ENCODE results near the gene VMP1. TPM values are rescaled to one million over a fixed set of nuclear protein-coding genes. Genes with fewer than 3 reads are reported as not detected.
A peak's percentile ranks its signal among the peaks of the same experiment; 100 is the strongest.
"Not testable (repeated sequence)": the region's sequence is repeated elsewhere in the genome, so short reads cannot be mapped to it uniquely, and the experiment has no call there.

The VMP1 gene
- total and polyA plus RNA-seq, 4 experiments from 2014 or later = 52.9 to 113 (median 93.5) TPM

DNA sequence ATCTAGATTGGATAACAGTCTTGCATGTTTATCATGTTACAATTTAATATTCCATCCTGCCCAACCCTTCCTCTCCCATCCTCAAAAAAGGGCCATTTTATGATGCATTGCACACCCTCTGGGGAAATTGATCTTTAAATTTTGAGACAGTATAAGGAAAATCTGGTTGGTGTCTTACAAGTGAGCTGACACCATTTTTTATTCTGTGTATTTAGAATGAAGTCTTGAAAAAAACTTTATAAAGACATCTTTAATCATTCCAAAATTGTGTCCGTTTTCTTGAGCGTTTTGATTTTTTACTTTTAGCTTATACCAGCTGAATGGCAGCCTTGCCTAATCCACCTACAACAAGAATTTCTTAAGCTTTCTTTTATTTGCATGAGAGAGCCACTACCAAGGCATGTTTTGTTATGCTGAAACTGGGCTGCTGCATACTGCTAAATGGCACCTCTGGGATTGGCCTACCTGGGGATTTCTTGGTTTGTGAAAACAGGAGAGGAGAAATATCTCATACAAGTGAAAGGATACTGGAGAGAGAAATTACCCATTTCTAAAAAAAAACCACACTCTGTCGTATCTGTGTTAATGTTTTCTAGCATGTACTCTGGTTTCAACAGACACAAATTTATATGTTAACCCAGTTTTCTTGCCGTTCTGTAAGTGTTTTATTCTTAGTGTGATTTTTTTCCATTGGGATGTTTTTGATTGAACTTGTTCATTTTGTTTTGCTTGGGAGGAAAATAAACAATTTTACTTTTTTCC is 133.1 kb downstream of the VMP1 start:
- ChIA-PET CTCF (ENCODE audit: partially characterized antibody) (interaction anchor here (1.6 to 6.9 kb wide), 5 partner anchors 9 to 89 kb away, joined by 6 to 132 read pairs (median 28); no protein-coding TSS in a partner anchor), POLR2A (ENCODE audit: partially characterized antibody) (interaction anchor here (0.8 to 18.0 kb wide), 7 partner anchors 12 to 133 kb away, joined by 3 to 365 read pairs (median 29); partner anchors contain the start of genes PTRH2, RPS6KB1, TUBD1 and VMP1)
- H3K4me1 ChIP-seq (ENCODE audit: insufficient read depth, low read length) = peaks cover 43% of the 10 kb centered on the region
- H3K36me3 Mint-ChIP-seq = peaks cover 30 to 41% of the 10 kb centered on the region in 2 donors
- DNase-seq = peak; percentile 27 to 51 (median 29)
- H3K27ac ChIP-seq (ENCODE audit: low read depth, low read length) = peak overlapping the region; percentile 93
- no peaks in the 10 kb centered on the region for H3K9me3 ChIP-seq (ENCODE audit: control insufficient read depth in 1 of 2, low read length in 2 of 2)
- H3K4me3 ChIP-seq (ENCODE audit: low read length in 2 of 2) = peak overlapping the region; percentile 78 to 94
- H3K27me3 Mint-ChIP-seq = no peaks in the 10 kb centered on the region
- peak overlapping the region; percentile 94 to 100 (median 97) for H3K4me3 Mint-ChIP-seq
- H3K27ac Mint-ChIP-seq = peak overlapping the region; percentile 96 to 99 (median 98)
- H3K27me3 ChIP-seq (ENCODE audit: insufficient read depth, low read length) = no peaks in the 10 kb centered on the region
- no peaks in the 10 kb centered on the region for H3K36me3 ChIP-seq (ENCODE audit: insufficient read depth, low read length)
- peaks cover 0 to 2% (median 0%) of the 10 kb centered on the region in 8 donors for H3K9me3 Mint-ChIP-seq
- H3K4me1 Mint-ChIP-seq = peaks cover 30 to 74% (median 45%) of the 10 kb centered on the region in 4 donors
- intact Hi-C loops (cut with micrococcal nuclease) = no loop called here

DNA sequence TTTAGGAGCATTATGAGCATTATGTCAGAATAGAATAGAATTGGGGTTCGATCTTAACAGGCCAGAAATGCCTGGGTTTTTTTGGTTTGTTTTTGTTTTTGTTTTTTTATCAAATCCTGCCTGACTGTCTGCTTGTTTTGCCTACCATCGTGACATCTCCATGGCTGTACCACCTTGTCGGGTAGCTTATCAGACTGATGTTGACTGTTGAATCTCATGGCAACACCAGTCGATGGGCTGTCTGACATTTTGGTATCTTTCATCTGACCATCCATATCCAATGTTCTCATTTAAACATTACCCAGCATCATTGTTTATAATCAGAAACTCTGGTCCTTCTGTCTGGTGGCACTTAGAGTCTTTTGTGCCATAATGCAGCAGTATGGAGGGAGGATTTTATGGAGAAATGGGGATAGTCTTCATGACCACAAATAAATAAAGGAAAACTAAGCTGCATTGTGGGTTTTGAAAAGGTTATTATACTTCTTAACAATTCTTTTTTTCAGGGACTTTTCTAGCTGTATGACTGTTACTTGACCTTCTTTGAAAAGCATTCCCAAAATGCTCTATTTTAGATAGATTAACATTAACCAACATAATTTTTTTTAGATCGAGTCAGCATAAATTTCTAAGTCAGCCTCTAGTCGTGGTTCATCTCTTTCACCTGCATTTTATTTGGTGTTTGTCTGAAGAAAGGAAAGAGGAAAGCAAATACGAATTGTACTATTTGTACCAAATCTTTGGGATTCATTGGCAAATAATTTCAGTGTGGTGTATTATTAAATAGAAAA is 133.8 kb downstream of the VMP1 start:
- POLR2A ChIA-PET (ENCODE audit: partially characterized antibody) = interaction anchor here (0.8 to 18.0 kb wide), 8 partner anchors 12 to 222 kb away, joined by 4 to 365 read pairs (median 30); partner anchors contain the start of genes CLTC, PTRH2, RPS6KB1 and TUBD1
- peak overlapping the region; percentile 93 for H3K27ac ChIP-seq (ENCODE audit: low read depth, low read length)
- H3K9me3 ChIP-seq (ENCODE audit: control insufficient read depth in 1 of 2, low read length in 2 of 2); H3K9me3 Mint-ChIP-seq; H3K27me3 ChIP-seq (ENCODE audit: insufficient read depth, low read length); H3K27me3 Mint-ChIP-seq; H3K36me3 ChIP-seq (ENCODE audit: insufficient read depth, low read length); intact Hi-C loops (cut with micrococcal nuclease): not testable (repeated sequence)
- CTCF ChIA-PET (ENCODE audit: partially characterized antibody) = interaction anchor here (1.6 to 6.9 kb wide), 5 partner anchors 8 to 90 kb away, joined by 5 to 132 read pairs (median 28); no protein-coding TSS in a partner anchor
- H3K36me3 Mint-ChIP-seq = peaks cover 30 to 41% of the 10 kb centered on the region in 2 donors
- peak; percentile 31 to 70 (median 37) for DNase-seq
- peaks cover 48% of the 10 kb centered on the region for H3K4me1 ChIP-seq (ENCODE audit: insufficient read depth, low read length)
- peak overlapping the region; percentile 96 to 99 (median 98) for H3K27ac Mint-ChIP-seq
- peak overlapping the region; percentile 94 to 100 (median 97) for H3K4me3 Mint-ChIP-seq
- H3K4me1 Mint-ChIP-seq = peaks cover 35 to 81% (median 51%) of the 10 kb centered on the region in 4 donors
- peak overlapping the region; percentile 78 to 94 for H3K4me3 ChIP-seq (ENCODE audit: low read length in 2 of 2)

DNA sequence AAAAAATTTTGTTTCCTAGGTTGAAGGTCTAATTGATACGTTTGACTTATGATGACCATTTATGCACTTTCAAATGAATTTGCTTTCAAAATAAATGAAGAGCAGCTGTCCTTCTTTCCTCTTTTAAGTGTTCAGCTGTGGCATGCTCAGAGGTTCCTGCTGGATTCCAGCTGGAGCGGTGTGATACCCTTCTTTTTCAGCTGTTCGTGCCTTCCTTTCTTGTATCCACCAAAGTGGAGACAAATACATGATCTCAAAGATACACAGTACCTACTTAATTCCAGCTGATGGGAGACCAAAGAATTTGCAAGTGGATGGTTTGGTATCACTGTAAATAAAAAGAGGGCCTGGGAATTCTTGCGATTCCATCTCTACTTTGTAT is 134.4 kb downstream of the VMP1 start:
- intact Hi-C loops (cut with micrococcal nuclease); DNase-seq; H3K27me3 ChIP-seq (ENCODE audit: insufficient read depth, low read length); H3K27me3 Mint-ChIP-seq; H3K9me3 ChIP-seq (ENCODE audit: control insufficient read depth in 1 of 2, low read length in 2 of 2); H3K9me3 Mint-ChIP-seq; H3K36me3 ChIP-seq (ENCODE audit: insufficient read depth, low read length): not testable (repeated sequence)
- ChIA-PET POLR2A (ENCODE audit: partially characterized antibody) (interaction anchor here (0.8 to 18.0 kb wide), 8 partner anchors 13 to 222 kb away, joined by 3 to 365 read pairs (median 13); partner anchors contain the start of genes CLTC, PTRH2, RNFT1 and RPS6KB1), CTCF (ENCODE audit: partially characterized antibody) (interaction anchor here (1.4 to 6.9 kb wide), 4 partner anchors 12 to 90 kb away, joined by 5 to 132 read pairs (median 36); no protein-coding TSS in a partner anchor)
- Histone ChIP-seq H3K27ac (ENCODE audit: low read depth, low read length) (peak overlapping the region; percentile 93), H3K4me1 (ENCODE audit: insufficient read depth, low read length) (peaks cover 48% of the 10 kb centered on the region), H3K4me3 (ENCODE audit: low read length in 2 of 2) (peak overlapping the region in 1 of 2 donors; percentile 45)
- Mint-ChIP-seq H3K36me3 (peaks cover 30 to 41% of the 10 kb centered on the region in 2 donors), H3K4me3 (peak overlapping the region; percentile 94 to 100 (median 97)), H3K27ac (peak overlapping the region; percentile 96 to 99 (median 98)), H3K4me1 (peaks cover 41 to 82% (median 54%) of the 10 kb centered on the region in 4 donors)

DNA sequence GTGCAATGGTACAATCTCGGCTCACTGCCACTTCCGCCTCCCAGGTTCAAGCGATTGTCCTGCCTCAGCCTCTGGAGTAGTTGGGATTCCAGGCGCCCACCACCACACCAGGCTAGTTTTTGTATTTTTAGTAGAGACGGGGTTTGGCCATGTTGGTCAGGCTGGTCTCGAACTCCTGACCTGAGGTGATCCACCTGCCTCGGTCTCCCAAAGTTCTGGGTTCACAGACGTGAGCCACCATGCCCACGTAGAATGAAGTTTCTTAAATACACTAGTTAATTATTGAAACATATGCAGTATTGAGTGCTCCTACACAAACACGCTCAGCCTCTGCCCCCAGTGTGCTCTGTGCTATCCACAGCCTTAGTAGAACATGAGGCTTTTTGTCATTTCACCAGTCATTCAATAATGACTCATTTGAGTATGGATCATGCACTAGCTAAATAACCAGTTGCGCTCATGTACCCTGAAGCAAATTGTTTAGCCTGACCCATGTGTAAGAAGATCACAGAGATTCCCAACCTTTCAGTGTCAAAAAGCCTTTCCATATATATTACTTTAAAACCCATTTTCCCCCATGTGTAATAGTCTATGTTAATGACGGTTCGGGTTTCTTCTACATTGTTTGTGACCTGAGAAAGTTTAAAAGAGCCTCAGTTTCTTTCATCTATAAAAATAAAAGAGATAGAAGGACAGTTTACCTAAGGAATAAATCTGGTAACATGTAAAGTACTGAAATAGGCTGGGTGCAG is 135.6 kb downstream of the VMP1 start:
- Mint-ChIP-seq H3K4me1 (peaks cover 41 to 82% (median 55%) of the 10 kb centered on the region in 4 donors), H3K27me3 (no peaks in the 10 kb centered on the region), H3K4me3 (peak overlapping the region; percentile 94 to 100 (median 97)), H3K36me3 (peaks cover 29 to 35% of the 10 kb centered on the region in 2 donors), H3K9me3 (peaks cover 0 to 2% (median 0%) of the 10 kb centered on the region in 8 donors), H3K27ac (peak overlapping the region; percentile 96 to 99 (median 98))
- intact Hi-C loops (cut with micrococcal nuclease) = no loop called here
- Histone ChIP-seq H3K27ac (ENCODE audit: low read depth, low read length) (peak overlapping the region; percentile 93), H3K4me1 (ENCODE audit: insufficient read depth, low read length) (peaks cover 54% of the 10 kb centered on the region), H3K9me3 (ENCODE audit: control insufficient read depth in 1 of 2, low read length in 2 of 2) (no peaks in the 10 kb centered on the region), H3K27me3 (ENCODE audit: insufficient read depth, low read length) (no peaks in the 10 kb centered on the region), H3K36me3 (ENCODE audit: insufficient read depth, low read length) (no peaks in the 10 kb centered on the region), H3K4me3 (ENCODE audit: low read length in 2 of 2) (peak overlapping the region in 1 of 2 donors; percentile 16)
- peak; percentile 30 to 66 (median 38) for DNase-seq
- ChIA-PET CTCF (ENCODE audit: partially characterized antibody) (interaction anchor here (0.8 to 6.9 kb wide), 4 partner anchors 10 to 92 kb away, joined by 5 to 132 read pairs (median 6); no protein-coding TSS in a partner anchor), POLR2A (ENCODE audit: partially characterized antibody) (interaction anchor here (1.1 to 18.0 kb wide), 8 partner anchors 14 to 224 kb away, joined by 3 to 365 read pairs (median 13); partner anchors contain the start of genes CLTC, RNFT1, RPS6KB1 and TUBD1)

DNA sequence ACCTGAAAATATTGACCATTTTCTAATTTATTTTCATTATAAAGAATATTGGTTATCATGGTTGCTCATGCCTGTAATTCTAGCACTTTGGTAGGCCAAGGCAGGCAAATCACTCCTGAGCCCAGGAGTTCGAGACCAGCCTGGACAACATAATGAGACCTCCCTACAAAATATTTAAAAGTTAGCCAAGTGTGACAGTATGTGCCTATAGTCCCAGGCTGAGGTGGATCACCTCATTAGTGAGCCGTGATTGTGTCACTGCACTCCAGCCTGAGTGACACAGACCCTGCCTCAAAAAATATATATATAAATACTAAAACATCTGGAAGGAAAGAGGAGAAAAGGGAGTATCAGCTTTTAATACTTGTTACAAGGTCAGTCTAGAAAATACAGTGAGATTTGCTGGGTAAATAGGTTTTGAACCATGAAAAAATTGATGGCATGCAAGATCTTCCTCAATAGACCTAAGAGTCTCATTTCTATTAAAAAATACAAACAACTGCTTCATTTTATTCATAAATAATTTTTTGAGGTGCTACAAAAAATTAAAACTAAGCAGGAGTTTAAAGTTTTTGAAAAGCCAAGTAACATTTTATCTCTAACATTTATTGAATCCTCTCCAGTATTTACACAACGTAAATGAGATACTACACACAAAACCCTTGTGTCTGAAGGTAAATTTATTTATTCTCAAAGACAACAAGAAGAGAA is 137.6 kb downstream of the VMP1 start:
- H3K4me3 ChIP-seq (ENCODE audit: low read length in 2 of 2) = no peak overlapping the region
- Mint-ChIP-seq H3K4me3 (peak overlapping the region in 5 of 8 donors; percentile 27 to 78 (median 43)), H3K36me3 (peaks cover 12 to 18% of the 10 kb centered on the region in 2 donors), H3K9me3 (no peaks in the 10 kb centered on the region), H3K27ac (peak overlapping the region; percentile 32 to 97 (median 84)), H3K27me3 (no peaks in the 10 kb centered on the region), H3K4me1 (peaks cover 51 to 88% (median 68%) of the 10 kb centered on the region in 4 donors)
- no peaks in the 10 kb centered on the region for H3K9me3 ChIP-seq (ENCODE audit: control insufficient read depth in 1 of 2, low read length in 2 of 2)
- peaks cover 73% of the 10 kb centered on the region for H3K4me1 ChIP-seq (ENCODE audit: insufficient read depth, low read length)
- CTCF ChIA-PET (ENCODE audit: partially characterized antibody) = interaction anchor here (1.8 kb wide), 1 partner anchor 14 kb away, joined by 5 read pairs; no protein-coding TSS in a partner anchor
- intact Hi-C loops (cut with micrococcal nuclease) = no loop called here
- H3K36me3 ChIP-seq (ENCODE audit: insufficient read depth, low read length) = no peaks in the 10 kb centered on the region
- POLR2A ChIA-PET (ENCODE audit: partially characterized antibody) = interaction anchor here (0.8 to 18.0 kb wide), 6 partner anchors 12 to 91 kb away, joined by 3 to 365 read pairs (median 6); partner anchors contain the start of genes RPS6KB1 and TUBD1
- no peaks in the 10 kb centered on the region for H3K27me3 ChIP-seq (ENCODE audit: insufficient read depth, low read length)
- DNase-seq = no peak
- H3K27ac ChIP-seq (ENCODE audit: low read depth, low read length) = peak overlapping the region; percentile 62

All from CD4-positive, alpha-beta memory T cell (primary cell).